ENCODE results near the gene RAB11B. TPM values are rescaled to one million over a fixed set of nuclear protein-coding genes. Genes with fewer than 3 reads are reported as not detected.
"Not testable (repeated sequence)": the region's sequence is repeated elsewhere in the genome, so short reads cannot be mapped to it uniquely, and the experiment has no call there.

RAB11B gene
- total and polyA plus RNA-seq, 2 of the 13 experiments (the other 11 are each of a cell fraction or from before 2014, with no cell fraction given) = 6.0 to 28.4 TPM

DNA sequence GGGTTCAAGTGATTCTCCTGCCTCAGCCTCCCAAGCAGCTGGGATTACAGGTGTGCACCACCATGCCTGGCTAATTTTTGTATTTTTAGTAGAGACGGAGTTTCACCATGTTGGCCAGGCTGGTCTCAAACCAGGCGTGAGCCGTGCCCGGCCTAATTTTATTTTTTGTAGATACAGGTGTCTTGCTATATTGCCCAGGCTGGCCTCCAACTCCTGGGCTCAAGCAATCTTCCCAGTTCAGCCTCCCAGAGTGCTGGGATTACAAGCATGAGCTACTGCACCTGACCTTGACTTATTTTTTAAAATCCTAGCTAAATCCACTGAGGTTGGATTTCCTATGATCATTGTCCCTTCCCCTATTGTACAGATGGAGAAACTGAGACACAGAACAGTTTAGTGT, 48.7 kb upstream of the RAB11B start:
- DNase-seq (ENCODE audit: low spot score); H3K36me3 ChIP-seq (replicated peaks in 1 of 2; ENCODE audit: control insufficient read depth in 1 of 2, insufficient read depth in 2 of 2, low read length in 2 of 2); H2AFZ ChIP-seq (ENCODE audit: low read length); H3K27ac ChIP-seq (ENCODE audit: extremely low read length, insufficient read depth, low read length); H4K20me1 ChIP-seq (ENCODE audit: insufficient read depth, low read length); H3K4me2 ChIP-seq (ENCODE audit: low read depth, low read length); ATAC-seq; BruUV-seq (replicated peaks); H3K4me3 ChIP-seq (replicated peaks in 1 of 3; ENCODE audit: insufficient read depth in 1 of 3, low read depth in 2 of 3, low read length in 3 of 3); H3K9me3 ChIP-seq (ENCODE audit: low read length); H3K9ac ChIP-seq (ENCODE audit: insufficient read depth, low read depth, low read length); in situ Hi-C loops (cut with HindIII; ENCODE audit: extremely low pct_ligation_motif_present, low pct_unique_long_range_greater_than_20kb); H3K79me2 ChIP-seq (ENCODE audit: insufficient read depth, low read length); FAIRE-seq: not testable (repeated sequence)
- POLR2A ChIA-PET = interaction anchor here (1.3 to 2.0 kb wide), 5 partner anchors 16 to 45 kb away, joined by 4 to 8 read pairs (median 5); partner anchors contain the start of gene ANGPTL4
- CTCF ChIA-PET (ENCODE audit: low intra/inter-chr PET ratio, low total read pairs) = interaction anchor here (0.8 kb wide), 1 partner anchor 12 kb away, joined by 3 read pairs; no protein-coding TSS in a partner anchor
- TF ChIP-seq, protein P1, sequence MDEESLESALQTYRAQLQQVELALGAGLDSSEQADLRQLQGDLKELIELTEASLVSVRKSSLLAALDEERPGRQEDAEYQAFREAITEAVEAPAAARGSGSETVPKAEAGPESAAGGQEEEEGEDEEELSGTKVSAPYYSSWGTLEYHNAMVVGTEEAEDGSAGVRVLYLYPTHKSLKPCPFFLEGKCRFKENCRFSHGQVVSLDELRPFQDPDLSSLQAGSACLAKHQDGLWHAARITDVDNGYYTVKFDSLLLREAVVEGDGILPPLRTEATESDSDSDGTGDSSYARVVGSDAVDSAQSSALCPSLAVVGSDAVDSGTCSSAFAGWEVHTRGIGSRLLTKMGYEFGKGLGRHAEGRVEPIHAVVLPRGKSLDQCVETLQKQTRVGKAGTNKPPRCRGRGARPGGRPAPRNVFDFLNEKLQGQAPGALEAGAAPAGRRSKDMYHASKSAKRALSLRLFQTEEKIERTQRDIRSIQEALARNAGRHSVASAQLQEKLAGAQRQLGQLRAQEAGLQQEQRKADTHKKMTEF (CRISPR knock-in tag; IDR thresholded peaks at IDR 0.05) = 0 out of 2 replicates have a peak, but pooled peaks have one; percentile 15
- TF ChIP-seq ZNF121 (CRISPR knock-in tag; IDR thresholded peaks at IDR 0.05) = peak; percentile 82
- peak; percentile 54; the same call in 1 of the 2 replicates for TF ChIP-seq ZNF629 (CRISPR knock-in tag; conservative IDR thresholded peaks at IDR 0.05)
- intact Hi-C loops (cut with micrococcal nuclease; ENCODE audit: unreplicated experiment) = loop anchor here (2.0 kb wide), 1 partner anchor 165 kb away; no protein-coding TSS in a partner anchor
- Histone ChIP-seq H3K27me3 (ENCODE audit: control insufficient read depth in 1 of 2, insufficient read depth in 2 of 2, low read length in 2 of 2) (peaks cover 2 to 18% of the 10 kb centered on the region in 2 experiments; a peak in 3 of 5 replicates), H3K4me1 (ENCODE audit: insufficient read depth, low read length) (peaks cover 56% of the 10 kb centered on the region)
- WGBS (ENCODE audit: low lambda C conversion rate) = 53% methylated on average over 4 of the region's 4 CpGs

DNA sequence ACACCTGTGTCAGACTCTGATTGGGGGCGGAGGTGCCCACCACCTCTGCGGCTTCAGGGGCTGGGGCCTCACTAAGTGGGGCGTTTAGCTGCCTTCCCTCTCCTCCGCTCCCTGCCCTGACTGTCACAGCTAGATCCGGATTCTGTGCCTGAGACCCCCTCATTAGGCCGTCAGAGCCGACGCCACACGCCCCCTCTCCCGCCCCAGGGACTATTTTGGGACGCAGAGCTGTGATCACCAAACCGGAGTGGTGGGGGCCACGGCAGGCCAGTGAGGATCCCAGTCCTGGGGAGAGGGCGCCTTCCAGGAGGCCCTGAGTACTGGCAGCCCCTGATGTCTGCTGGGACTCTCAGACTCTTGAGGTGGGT, 47.9 kb upstream of the RAB11B start:
- peak overlapping the region in 1 of 3 experiments; percentile 50; a peak in 2 of 6 replicates for H3K4me3 ChIP-seq (replicated peaks in 1 of 3; ENCODE audit: insufficient read depth in 1 of 3, low read depth in 2 of 3, low read length in 3 of 3)
- intact Hi-C loops (cut with micrococcal nuclease; ENCODE audit: unreplicated experiment) = no loop called here
- no peak for FAIRE-seq

More for the DNA sequence above, 47.9 kb upstream of the RAB11B start:
- peaks cover 0 to 15% of the 10 kb centered on the region in 2 experiments; a peak in 3 of 5 replicates for H3K27me3 ChIP-seq (ENCODE audit: control insufficient read depth in 1 of 2, insufficient read depth in 2 of 2, low read length in 2 of 2)
- ChIA-PET CTCF (ENCODE audit: low intra/inter-chr PET ratio, low total read pairs) (no interaction called here), POLR2A (interaction anchor here (0.7 to 1.6 kb wide), 2 partner anchors 19 to 44 kb away, joined by 3 to 5 read pairs; no protein-coding TSS in a partner anchor)
- WGBS (ENCODE audit: low lambda C conversion rate) = 50% methylated on average over 2 of the region's 14 CpGs
- peak overlapping the region; percentile 40; the same call in 1 of the 2 replicates for H3K4me2 ChIP-seq (ENCODE audit: low read depth, low read length)
- no peaks in the 10 kb centered on the region for H4K20me1 ChIP-seq (ENCODE audit: insufficient read depth, low read length)
- H3K9me3 ChIP-seq (ENCODE audit: low read length) = no peaks in the 10 kb centered on the region
- H3K27ac ChIP-seq (ENCODE audit: extremely low read length, insufficient read depth, low read length) = no peak overlapping the region
- TF ChIP-seq, protein P2, sequence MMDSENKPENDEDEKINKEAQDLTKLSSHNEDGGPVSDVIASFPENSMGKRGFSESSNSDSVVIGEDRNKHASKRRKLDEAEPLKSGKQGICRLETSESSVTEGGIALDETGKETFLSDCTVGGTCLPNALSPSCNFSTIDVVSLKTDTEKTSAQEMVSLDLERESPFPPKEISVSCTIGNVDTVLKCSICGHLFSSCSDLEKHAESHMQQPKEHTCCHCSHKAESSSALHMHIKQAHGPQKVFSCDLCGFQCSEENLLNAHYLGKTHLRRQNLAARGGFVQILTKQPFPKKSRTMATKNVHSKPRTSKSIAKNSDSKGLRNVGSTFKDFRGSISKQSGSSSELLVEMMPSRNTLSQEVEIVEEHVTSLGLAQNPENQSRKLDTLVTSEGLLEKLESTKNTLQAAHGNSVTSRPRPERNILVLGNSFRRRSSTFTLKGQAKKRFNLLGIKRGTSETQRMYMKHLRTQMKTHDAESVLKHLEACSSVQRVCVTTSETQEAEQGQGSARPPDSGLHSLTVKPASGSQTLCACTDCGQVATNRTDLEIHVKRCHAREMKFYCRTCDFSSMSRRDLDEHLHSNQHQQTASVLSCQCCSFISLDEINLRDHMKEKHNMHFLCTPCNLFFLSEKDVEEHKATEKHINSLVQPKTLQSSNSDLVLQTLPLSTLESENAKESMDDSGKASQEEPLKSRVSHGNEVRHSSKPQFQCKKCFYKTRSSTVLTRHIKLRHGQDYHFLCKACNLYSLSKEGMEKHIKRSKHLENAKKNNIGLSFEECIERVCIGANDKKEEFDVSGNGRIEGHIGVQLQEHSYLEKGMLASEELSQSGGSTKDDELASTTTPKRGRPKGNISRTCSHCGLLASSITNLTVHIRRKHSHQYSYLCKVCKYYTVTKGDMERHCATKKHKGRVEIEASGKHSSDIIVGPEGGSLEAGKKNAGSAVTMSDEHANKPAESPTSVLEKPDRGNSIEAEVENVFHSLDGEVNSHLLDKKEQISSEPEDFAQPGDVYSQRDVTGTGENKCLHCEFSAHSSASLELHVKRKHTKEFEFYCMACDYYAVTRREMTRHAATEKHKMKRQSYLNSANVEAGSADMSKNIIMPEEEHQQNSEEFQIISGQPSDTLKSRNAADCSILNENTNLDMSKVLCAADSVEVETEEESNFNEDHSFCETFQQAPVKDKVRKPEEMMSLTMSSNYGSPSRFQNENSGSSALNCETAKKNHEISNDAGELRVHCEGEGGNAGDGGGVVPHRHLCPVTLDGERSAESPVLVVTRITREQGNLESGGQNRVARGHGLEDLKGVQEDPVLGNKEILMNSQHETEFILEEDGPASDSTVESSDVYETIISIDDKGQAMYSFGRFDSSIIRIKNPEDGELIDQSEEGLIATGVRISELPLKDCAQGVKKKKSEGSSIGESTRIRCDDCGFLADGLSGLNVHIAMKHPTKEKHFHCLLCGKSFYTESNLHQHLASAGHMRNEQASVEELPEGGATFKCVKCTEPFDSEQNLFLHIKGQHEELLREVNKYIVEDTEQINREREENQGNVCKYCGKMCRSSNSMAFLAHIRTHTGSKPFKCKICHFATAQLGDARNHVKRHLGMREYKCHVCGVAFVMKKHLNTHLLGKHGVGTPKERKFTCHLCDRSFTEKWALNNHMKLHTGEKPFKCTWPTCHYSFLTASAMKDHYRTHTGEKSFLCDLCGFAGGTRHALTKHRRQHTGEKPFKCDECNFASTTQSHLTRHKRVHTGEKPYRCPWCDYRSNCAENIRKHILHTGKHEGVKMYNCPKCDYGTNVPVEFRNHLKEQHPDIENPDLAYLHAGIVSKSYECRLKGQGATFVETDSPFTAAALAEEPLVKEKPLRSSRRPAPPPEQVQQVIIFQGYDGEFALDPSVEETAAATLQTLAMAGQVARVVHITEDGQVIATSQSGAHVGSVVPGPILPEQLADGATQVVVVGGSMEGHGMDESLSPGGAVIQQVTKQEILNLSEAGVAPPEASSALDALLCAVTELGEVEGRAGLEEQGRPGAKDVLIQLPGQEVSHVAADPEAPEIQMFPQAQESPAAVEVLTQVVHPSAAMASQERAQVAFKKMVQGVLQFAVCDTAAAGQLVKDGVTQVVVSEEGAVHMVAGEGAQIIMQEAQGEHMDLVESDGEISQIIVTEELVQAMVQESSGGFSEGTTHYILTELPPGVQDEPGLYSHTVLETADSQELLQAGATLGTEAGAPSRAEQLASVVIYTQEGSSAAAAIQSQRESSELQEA (CRISPR knock-in tag; IDR thresholded peaks at IDR 0.05; ENCODE audit: not compliant biosample characterization) = peak; percentile 1
- TF ChIP-seq HCFC1 (IDR thresholded peaks at IDR 0.05; ENCODE audit: low read depth, low read length) = no peak
- ATAC-seq = no peak; the same call in 2 of the 3 replicates
- H3K4me1 ChIP-seq (ENCODE audit: insufficient read depth, low read length) = peaks cover 55% of the 10 kb centered on the region
- in situ Hi-C loops (cut with HindIII; ENCODE audit: extremely low pct_ligation_motif_present, low pct_unique_long_range_greater_than_20kb) = no loop called here
- no peak overlapping the region for H2AFZ ChIP-seq (ENCODE audit: low read length)
- H3K36me3 ChIP-seq (replicated peaks in 1 of 2; ENCODE audit: control insufficient read depth in 1 of 2, insufficient read depth in 2 of 2, low read length in 2 of 2) = no peaks in the 10 kb centered on the region
- no peaks in the 10 kb centered on the region for H3K79me2 ChIP-seq (ENCODE audit: insufficient read depth, low read length)
- H3K9ac ChIP-seq (ENCODE audit: insufficient read depth, low read depth, low read length) = no peak overlapping the region
- BruUV-seq (replicated peaks) = no TSS peak
- DNase-seq (ENCODE audit: low spot score) = no peak
